AG04450 (cell line): ENCODE measurements around the gene CAMK2D. TPM values are rescaled to one million over a fixed set of nuclear protein-coding genes. Genes with fewer than 3 reads are reported as not detected.

Experiments
- CTCF ChIA-PET: fragments of 300-600, 350-600 bp; formaldehyde crosslinking; extraction: SDS; loops from one replicate; lab custom pipeline; 2022; ENCODE audit warnings: antibody characterized with exemption, inconsistent platforms; lab: Charles Lee
- POLR2A ChIA-PET: fragments of 350-600 bp; formaldehyde crosslinking; extraction: SDS; loops from one replicate; lab custom pipeline; 2021; ENCODE audit warnings: antibody characterized with exemption, inconsistent platforms; lab: Yijun Ruan, JAX
- DNase-seq: peaks from one replicate; pipeline ENCODE4 v3.0.0-alpha.2; 2011; ENCODE audit warnings: low read depth, low spot score
- H3K27ac ChIP-seq: one replicate; pipeline ENCODE4 v1.5.1; 2012; ENCODE audit warnings: low read depth, low read length, control low read depth
- H3K27me3 ChIP-seq: one replicate; pipeline ENCODE4 v1.6.0; 2012; ENCODE audit warnings: low read length; ENCODE audit not compliant: control insufficient read depth, insufficient read depth
- H3K4me3 ChIP-seq: 2 replicates; pipeline ENCODE4 v1.5.1; 2011; ENCODE audit warnings: mild to moderate bottlenecking, low read depth, low read length, control low read depth
- H3K9me3 ChIP-seq: 2 replicates; pipeline ENCODE4 v1.5.1; 2012; ENCODE audit warnings: low read length; ENCODE audit not compliant: control insufficient read depth, insufficient read depth
- CTCF ChIP-seq: IDR thresholded peaks from 2 replicates; pipeline ENCODE4 v1.5.1; 2011; ENCODE audit warnings: low read depth, low read length, control low read depth, inconsistent platforms
- polyA plus RNA-seq: library from polyadenylated mRNA; depleted of rRNA; stranded (reverse); fragments of >200 nt; gene quantifications from 2 replicates; pipeline ENCODE4 v1.2.3, GENCODE V29; 2011

The CAMK2D gene
- polyA plus RNA-seq, 1 experiment: 105 TPM

GRCh38 chr4:113783289-113783688 is 21.8 kb upstream of the CAMK2D start:
- CTCF ChIA-PET: interaction anchor here (0.7 to 1.0 kb wide), 3 partner anchors 388 to 604 kb away, joined by 3 read pairs; no protein-coding TSS in a partner anchor
- Histone ChIP-seq H3K9me3 (no peaks in the 10 kb centered on the region), H3K4me3 (no peak overlapping the region), H3K27ac (no peak overlapping the region), H3K27me3 (no peaks in the 10 kb centered on the region)
- DNase-seq: no peak
- POLR2A ChIA-PET: no interaction called here
- TF ChIP-seq CTCF: no peak

- CTCF ChIA-PET: interaction anchor here (1.0 to 2.6 kb wide), 3 partner anchors 14 to 597 kb away, joined by 5 to 6 read pairs (median 5); no protein-coding TSS in a partner anchor
- H3K27ac ChIP-seq: no peak overlapping the region
- POLR2A ChIA-PET: no interaction called here
- no peaks in the 10 kb centered on the region for H3K9me3 ChIP-seq
- H3K4me3 ChIP-seq: no peak overlapping the region
- DNase-seq: no peak
- peak; percentile 68 for TF ChIP-seq CTCF
- H3K27me3 ChIP-seq: no peaks in the 10 kb centered on the region
Measured at GRCh38 chr4:113781439-113782040, 20.0 kb upstream of the CAMK2D start.

GRCh38 chr4:113776679-113777078 is 15.1 kb upstream of the CAMK2D start:
- H3K27me3 ChIP-seq: no peaks in the 10 kb centered on the region
- POLR2A ChIA-PET: no interaction called here
- no peak overlapping the region for H3K4me3 ChIP-seq
- TF ChIP-seq CTCF: no peak
- no peak for DNase-seq
- no peak overlapping the region for H3K27ac ChIP-seq
- H3K9me3 ChIP-seq: peaks cover 8% of the 10 kb centered on the region
- CTCF ChIA-PET: no interaction called here

- CTCF ChIA-PET: interaction anchor here (0.8 kb wide), 2 partner anchors 97 to 145 kb away, joined by 3 read pairs; no protein-coding TSS in a partner anchor
- POLR2A ChIA-PET: no interaction called here
- Histone ChIP-seq H3K9me3 (peaks cover 8% of the 10 kb centered on the region), H3K4me3 (no peak overlapping the region), H3K27ac (no peak overlapping the region), H3K27me3 (no peaks in the 10 kb centered on the region)
- TF ChIP-seq CTCF: no peak
- no peak for DNase-seq
Measured at GRCh38 chr4:113776016-113776415, 14.5 kb upstream of the CAMK2D start.

- Histone ChIP-seq H3K27me3 (no peaks in the 10 kb centered on the region), H3K9me3 (peaks cover 8% of the 10 kb centered on the region), H3K4me3 (no peak overlapping the region), H3K27ac (no peak overlapping the region)
- TF ChIP-seq CTCF: no peak
- no peak for DNase-seq
- CTCF ChIA-PET: no interaction called here
- POLR2A ChIA-PET: no interaction called here
Measured at GRCh38 chr4:113773756-113774155, 12.2 kb upstream of the CAMK2D start.
